GM18498 (cell line): ENCODE results near the gene OLFML2A.
"Not testable (repeated sequence)": the region's sequence is repeated elsewhere in the genome, so short reads cannot be mapped to it uniquely, and the experiment has no call there.

Experiments
- ATAC-seq: cut with Tn5 transposase; IDR thresholded peaks from one replicate; pipeline ENCODE4 v1.9.1; 2021; ENCODE audit warnings: mild to moderate bottlenecking, moderate library complexity; ENCODE audit not compliant: unreplicated experiment

OLFML2A gene

DNA sequence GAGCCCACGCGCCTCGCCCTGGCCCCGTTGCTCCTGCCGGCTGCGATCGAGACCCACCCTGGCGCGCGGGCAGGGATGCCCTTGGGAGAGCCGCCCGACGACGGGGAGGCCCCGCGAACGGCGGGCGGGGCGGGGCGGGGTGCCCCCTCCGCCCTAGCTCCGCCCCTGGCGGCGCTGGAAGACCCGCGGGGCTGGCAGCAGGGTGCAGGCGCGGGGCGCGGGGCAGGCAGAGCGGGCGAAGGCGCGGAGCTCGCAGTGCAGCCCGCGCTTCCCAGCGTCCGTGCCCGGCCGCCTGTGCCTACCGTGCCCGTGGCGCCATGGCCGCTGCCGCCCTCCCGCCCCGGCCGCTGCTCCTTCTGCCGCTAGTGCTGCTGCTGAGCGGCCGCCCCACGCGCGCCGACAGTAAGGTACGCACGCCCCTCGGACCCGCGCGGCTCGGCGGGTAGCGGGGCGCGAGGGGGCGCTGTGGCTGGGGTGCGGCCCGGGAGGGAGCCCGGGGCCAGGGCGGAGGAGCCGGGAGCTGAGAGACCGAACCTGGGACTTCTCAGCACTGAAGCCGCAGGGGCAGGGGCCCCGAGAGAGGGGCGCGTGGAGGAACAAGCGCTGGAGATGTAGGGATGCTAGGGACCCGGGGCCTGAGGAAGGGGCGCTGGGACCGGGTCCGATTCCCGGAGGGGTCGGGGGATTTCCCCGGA lies at the start of gene OLFML2A:
TSS of gene OLFML2A (plus strand) at position 180 of the 695 bp plus-strand sequence. CDS start at position 318, 138 bp downstream.
- no peak for ATAC-seq

DNA sequence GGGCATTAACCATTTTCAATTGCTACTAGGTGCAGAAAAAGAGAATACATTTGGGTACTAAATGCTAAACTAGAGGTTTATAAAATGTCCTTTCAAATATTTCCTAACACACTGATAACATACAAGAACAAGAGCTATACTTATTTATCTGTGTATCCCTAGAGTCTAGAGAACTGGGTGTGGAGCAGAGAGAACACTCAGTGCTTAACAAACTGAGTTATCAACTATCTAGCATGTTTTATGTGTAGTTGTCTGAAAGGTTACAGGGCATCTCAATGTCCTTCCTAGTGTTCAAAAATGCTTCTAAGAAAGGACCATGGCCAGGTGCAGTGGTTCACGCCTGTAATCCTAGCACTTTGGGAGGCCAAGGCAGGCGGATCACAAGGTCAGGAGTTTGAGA lies 46.2 kb upstream of the OLFML2A start:
- no peak for ATAC-seq

DNA sequence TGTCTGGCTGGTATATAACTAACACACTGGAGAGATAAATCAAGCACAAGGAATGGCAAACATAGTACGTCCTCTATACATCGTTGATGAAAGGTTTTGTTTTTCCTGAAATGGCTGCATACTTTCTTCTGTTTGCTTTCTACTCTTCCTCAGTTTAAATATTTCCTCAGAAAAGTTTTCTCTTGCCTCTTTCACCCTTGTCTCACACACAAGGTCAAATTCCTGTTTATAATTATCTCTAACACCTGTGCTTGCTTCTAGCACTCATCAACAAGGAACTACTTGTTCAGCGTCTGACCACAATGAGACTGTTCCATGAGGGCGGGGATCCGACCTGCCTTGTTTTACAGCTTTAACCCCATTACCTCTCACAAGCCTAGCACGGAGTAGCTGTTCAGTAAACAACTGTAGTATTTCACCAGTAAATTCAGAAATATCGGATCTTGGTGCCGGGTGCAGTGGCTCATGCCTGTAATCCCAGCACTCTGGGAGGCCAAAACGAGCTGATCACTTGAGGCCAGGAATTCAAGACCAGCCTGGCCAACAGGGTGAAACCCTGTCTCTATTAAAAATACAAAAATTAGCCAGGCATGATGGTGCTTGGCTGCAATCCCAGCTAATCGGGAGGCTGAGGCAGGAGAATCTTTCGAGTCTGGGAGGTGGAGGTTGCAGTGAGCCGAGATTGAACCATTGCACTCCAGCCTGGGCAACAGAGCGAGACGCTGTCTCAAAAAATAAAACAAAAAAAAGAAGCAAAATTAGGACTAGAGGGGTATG lies 42.8 kb upstream of the OLFML2A start:
- no peak for ATAC-seq

GRCh38 chr9:124734741-124735083 lies 42.2 kb upstream of the OLFML2A start:
- ATAC-seq = not testable (repeated sequence)

DNA sequence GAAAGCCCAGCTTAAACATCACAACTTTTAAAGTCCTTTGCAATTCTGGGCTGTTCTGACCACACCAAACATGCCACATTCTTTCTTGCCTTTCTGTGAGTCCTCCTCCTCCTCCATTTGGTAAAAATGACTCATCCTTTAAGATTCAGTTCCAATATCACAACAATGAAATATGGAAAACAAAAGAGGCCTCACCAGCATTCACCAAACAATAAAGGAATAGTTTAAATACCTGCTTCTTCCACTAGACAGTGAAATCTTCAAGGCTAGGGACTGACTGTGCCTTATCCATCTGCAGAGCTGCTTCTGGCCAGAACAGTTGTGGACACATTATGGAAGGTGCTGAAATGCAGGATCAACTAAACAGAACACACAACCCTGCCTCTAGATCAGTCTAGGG lies 41.8 kb upstream of the OLFML2A start:
- no peak for ATAC-seq

DNA sequence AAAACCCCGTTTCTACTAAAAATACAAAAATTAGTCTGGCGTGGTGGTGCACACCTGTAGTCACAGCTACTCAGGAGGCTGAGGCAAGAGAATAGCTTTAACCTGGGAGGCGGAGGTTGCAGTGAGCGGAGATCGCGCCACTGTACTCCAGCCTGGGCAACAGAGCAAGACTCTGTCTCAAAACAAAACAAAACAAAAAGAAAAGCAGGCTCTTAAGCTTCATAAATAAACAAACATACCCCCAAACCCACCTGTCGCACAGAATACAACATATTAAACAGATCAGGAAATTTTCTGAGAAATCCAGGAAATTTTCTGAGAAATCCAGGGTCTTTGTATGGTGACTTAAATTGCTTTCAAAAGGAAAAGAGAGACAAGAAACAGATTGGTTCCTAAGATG lies 38.9 kb upstream of the OLFML2A start:
- not testable (repeated sequence) for ATAC-seq

DNA sequence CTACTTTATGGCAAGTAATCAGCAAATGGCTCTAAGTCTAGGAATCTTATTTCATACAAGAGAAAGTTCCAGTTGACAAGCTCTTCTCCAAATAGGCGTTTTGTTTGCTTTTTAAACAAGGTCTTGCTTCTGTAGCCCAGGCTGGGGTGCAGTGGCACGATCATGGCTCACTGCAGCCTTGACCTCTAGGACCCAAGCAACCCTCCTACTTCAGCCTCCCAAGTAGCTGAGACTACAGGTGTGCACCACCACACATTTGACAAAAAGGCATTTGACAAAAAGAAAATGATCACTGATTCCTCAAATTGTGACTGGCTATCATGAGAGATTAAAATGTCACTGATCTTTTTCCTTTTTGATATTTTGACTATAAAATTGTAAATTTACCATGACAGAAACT lies 37.6 kb upstream of the OLFML2A start:
- no peak for ATAC-seq

DNA sequence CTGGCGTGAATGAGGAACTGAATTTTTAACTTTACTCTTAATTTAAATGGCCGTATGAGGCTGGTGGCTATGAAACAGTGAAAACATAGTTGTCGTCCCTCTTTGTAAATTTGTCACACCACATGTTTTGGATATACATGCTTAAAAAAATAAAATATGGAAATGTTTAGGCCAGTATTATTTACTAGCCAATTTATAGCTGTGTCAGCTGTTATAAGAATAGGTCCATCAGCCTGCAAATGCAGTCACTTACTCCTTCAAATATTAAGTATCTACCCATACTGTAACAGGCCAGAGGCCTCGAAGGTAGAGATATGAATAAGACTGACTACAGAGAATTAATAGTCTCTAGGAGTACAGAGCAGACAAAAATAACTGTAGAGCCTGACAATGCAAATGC lies 35.8 kb upstream of the OLFML2A start:
- no peak for ATAC-seq

DNA sequence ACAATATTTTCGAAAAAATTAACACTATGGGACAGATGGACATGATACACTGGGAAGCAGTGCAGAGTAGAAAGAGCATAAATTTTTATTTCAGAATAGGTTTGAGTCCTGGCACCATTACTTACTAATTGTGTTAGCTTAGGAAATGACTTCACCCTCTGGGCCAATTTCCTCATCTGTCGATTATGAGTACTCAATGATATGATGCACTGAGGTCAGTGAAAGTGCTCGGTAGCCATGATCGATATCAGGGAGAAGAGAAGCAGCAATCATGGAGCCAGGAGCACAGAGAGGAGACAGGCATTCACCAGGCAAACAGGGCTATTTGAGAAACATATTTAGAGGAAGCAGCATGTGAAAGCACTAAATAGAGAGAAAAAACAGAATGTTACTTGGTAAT lies 35.3 kb upstream of the OLFML2A start:
- no peak for ATAC-seq

GRCh38 chr9:124742940-124743339 lies 34.0 kb upstream of the OLFML2A start:
- no peak for ATAC-seq

DNA sequence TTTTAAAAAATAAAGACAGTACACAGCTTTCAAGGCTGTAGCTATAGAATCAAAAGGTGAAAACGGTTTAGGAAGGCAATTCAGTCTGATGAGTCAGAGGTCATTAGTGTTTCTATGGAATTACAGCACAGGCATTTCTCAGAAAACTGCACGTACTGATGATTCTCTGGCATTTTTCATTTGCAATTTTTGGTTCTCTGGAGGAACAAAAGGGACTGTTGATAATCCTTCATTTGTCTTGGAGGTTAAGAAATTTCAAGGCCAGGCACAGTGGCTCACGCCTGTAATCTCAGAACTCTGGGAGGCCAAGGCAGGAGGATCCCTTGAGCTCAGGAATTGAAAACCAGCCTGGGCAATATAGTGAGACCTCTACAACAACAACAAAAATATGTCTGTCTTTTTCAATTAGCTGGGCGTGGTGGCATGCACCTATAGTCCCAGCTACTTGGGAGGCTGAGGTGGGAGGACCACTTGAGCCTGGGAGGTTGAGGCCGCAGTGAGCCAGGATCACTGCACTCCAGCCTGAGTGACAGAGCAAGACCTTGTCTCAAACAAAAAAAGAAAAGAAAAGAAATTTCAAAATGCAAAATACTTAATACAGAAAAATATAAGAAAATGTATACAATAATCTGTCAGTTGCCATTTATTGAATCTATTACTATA lies 33.1 kb upstream of the OLFML2A start:
- no peak for ATAC-seq

GRCh38 chr9:124747065-124747464 lies 29.9 kb upstream of the OLFML2A start:
- ATAC-seq = no peak

DNA sequence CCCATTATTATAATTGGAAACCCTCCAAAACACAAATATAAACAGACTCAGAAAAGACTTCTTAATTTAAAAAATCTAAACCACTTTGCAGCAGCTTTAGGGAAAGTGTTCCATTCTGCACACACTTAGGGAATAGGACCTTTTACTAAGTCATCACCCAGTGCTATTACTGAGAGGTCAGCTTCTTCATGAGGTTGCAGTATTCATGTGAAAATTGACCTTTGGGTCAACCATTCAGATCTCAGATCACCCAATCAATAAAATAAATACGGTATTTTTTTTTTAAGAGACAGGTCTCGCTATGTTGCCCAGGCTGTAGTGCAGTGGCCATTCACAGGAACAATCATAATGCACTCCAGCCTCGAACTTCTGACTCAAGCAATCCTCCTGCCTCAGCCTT lies 27.6 kb upstream of the OLFML2A start:
- ATAC-seq = no peak

- ATAC-seq = no peak
Observed at GRCh38 chr9:124749781-124750180, 27.2 kb upstream of the OLFML2A start.

DNA sequence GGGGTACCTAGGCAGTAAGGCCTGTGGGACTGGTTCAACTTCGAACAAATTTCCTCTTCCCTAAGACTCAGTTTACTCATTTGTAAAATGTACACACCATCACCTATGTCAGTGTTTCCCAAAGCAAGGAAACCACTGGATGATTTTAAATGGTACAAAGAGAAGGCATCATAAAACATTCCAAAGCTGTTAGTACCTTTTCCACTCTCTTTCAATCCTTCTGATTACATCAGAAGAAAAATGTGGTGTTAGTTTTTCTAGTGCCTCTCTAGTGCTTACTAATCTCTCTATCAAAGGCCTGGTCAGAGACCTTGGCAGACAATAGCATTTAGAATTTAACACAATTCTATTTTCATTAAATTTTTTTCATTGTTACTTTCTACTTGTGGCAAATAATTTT lies 24.0 kb upstream of the OLFML2A start:
- ATAC-seq = no peak

DNA sequence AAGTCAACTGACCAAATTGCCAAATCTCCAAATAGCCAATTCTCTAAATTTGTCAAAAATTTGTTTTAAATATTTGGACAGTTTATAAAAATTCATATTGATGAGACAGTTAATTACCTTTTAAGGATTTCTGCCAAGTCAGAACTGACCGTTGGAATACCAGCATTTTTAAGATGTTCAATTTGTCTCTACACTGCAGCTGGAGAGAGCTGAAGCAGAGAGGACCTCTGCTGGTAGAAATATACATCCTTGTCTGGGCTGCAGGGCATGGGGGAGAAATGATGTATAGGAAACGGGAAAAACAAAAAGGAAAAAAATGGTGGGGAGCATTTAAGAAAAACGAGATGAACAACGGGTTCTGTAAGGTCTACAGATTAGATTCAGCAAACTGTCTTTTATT lies 22.6 kb upstream of the OLFML2A start:
- ATAC-seq = no peak

DNA sequence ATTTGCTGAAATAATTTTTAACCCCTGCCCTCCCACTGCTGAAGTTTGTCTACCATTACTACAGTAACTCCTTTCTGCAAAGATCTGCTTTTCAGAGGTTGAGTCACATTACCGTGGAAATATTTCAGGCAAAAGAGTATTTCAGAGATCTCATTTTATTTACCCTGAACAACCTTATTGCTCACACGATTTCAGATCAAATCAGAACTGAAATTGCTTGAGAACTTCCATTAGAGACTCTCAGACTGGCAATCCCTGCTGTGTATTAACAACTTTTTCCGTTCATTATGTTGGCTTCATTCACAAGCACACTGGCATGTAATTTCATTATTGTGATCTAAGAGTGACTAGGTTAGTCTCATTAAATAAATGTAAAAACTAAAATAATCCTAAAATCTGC lies 21.9 kb upstream of the OLFML2A start:
- no peak for ATAC-seq

- no peak for ATAC-seq
Observed at GRCh38 chr9:124756011-124756410, 20.9 kb upstream of the OLFML2A start.

GRCh38 chr9:124757616-124758015 lies 19.3 kb upstream of the OLFML2A start:
- no peak for ATAC-seq

DNA sequence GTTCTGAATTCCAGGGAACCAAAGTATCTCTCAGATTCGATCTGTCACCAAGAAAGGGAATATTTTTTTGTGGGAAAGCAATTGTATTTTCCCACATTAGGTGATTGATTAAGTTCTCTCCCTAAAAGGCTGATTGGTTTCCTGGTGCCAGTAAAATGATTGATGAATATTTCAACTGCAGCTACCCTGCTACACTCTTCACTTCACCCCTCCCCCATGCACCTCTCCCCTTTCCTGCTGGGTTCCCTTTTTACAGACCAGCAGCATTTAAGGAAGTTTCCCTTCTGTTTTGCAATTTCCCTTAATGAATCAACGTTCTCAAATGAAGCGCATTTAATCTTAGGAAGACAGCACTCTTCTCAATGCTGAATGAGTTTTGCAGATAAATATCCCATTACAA lies 18.9 kb upstream of the OLFML2A start:
- no peak for ATAC-seq

DNA sequence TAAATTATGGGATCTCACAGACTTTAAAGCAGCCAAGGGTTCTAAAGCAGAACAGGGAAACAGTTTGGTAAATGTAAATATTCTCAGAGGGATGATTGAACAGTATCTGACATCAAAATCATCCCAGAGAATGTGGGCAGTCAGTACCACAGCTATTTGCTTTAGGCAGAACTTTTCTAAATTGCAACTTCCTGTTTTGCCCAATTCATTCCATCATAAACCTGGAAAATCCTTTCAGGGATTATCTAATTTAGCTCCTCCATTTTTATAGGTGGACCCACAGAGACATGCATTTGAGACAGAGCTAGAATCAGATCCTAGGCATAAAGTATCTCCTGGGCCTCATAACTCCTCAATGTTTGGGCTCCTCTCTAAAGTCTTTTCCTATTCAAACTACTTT lies 18.2 kb upstream of the OLFML2A start:
- no peak for ATAC-seq

GRCh38 chr9:124759327-124759726 lies 17.6 kb upstream of the OLFML2A start:
- no peak for ATAC-seq
